Measurements from ENCODE around the gene GTF2F2.
"Not testable (repeated sequence)": the region's sequence is repeated elsewhere in the genome, so short reads cannot be mapped to it uniquely, and the experiment has no call there.

GTF2F2 gene

GRCh38 chr13:45292176-45292575 is 171.9 kb downstream of the GTF2F2 start:
- H3K27me3 ChIP-seq (ENCODE audit: control insufficient read depth, insufficient read depth, low read length), result no peaks in the 10 kb centered on the region

GRCh38 chr13:45295536-45295935 is 175.2 kb downstream of the GTF2F2 start:
- Histone ChIP-seq H3K9ac (ENCODE audit: low read length) (no peak overlapping the region), H3K4me3 (ENCODE audit: low read length) (no peak overlapping the region), H3K36me3 (ENCODE audit: control insufficient read depth, insufficient read depth, low read length) (no peaks in the 10 kb centered on the region), H3K4me1 (ENCODE audit: control insufficient read depth, insufficient read depth, low read length) (no peaks in the 10 kb centered on the region), H3K27ac (ENCODE audit: low read depth, low read length) (no peak overlapping the region), H3K27me3 (ENCODE audit: control insufficient read depth, insufficient read depth, low read length) (no peaks in the 10 kb centered on the region)

More at GRCh38 chr13:45292176-45292575, 171.9 kb downstream of the GTF2F2 start:
- Histone ChIP-seq H3K4me1 (ENCODE audit: control insufficient read depth, insufficient read depth, low read length) (no peaks in the 10 kb centered on the region), H3K9ac (ENCODE audit: low read length) (no peak overlapping the region), H3K27ac (ENCODE audit: low read depth, low read length) (no peak overlapping the region), H3K36me3 (ENCODE audit: control insufficient read depth, insufficient read depth, low read length) (peaks cover 5% of the 10 kb centered on the region), H3K4me3 (ENCODE audit: low read length) (no peak overlapping the region)

GRCh38 chr13:45296259-45296658 is 175.9 kb downstream of the GTF2F2 start:
- no peak overlapping the region for H3K9ac ChIP-seq (ENCODE audit: low read length)
- no peaks in the 10 kb centered on the region for H3K27me3 ChIP-seq (ENCODE audit: control insufficient read depth, insufficient read depth, low read length)
- H3K4me3 ChIP-seq (ENCODE audit: low read length), result no peak overlapping the region
- H3K27ac ChIP-seq (ENCODE audit: low read depth, low read length), result no peak overlapping the region
- no peaks in the 10 kb centered on the region for H3K36me3 ChIP-seq (ENCODE audit: control insufficient read depth, insufficient read depth, low read length)
- H3K4me1 ChIP-seq (ENCODE audit: control insufficient read depth, insufficient read depth, low read length), result no peaks in the 10 kb centered on the region

GRCh38 chr13:45297456-45298205 is 177.3 kb downstream of the GTF2F2 start:
- Histone ChIP-seq H3K36me3 (ENCODE audit: control insufficient read depth, insufficient read depth, low read length) (no peaks in the 10 kb centered on the region), H3K4me1 (ENCODE audit: control insufficient read depth, insufficient read depth, low read length) (no peaks in the 10 kb centered on the region), H3K4me3 (ENCODE audit: low read length) (no peak overlapping the region), H3K27ac (ENCODE audit: low read depth, low read length) (no peak overlapping the region), H3K27me3 (ENCODE audit: control insufficient read depth, insufficient read depth, low read length) (no peaks in the 10 kb centered on the region), H3K9ac (ENCODE audit: low read length) (no peak overlapping the region)

GRCh38 chr13:45298206-45298505 is 177.8 kb downstream of the GTF2F2 start:
- no peaks in the 10 kb centered on the region for H3K36me3 ChIP-seq (ENCODE audit: control insufficient read depth, insufficient read depth, low read length)
- H3K9ac ChIP-seq (ENCODE audit: low read length), result no peak overlapping the region
- no peak overlapping the region for H3K27ac ChIP-seq (ENCODE audit: low read depth, low read length)
- H3K4me1 ChIP-seq (ENCODE audit: control insufficient read depth, insufficient read depth, low read length), result no peaks in the 10 kb centered on the region
- H3K27me3 ChIP-seq (ENCODE audit: control insufficient read depth, insufficient read depth, low read length), result no peaks in the 10 kb centered on the region
- H3K4me3 ChIP-seq (ENCODE audit: low read length), result no peak overlapping the region

GRCh38 chr13:45298550-45298949 is 178.2 kb downstream of the GTF2F2 start:
- not testable (repeated sequence) for H3K4me1 ChIP-seq (ENCODE audit: control insufficient read depth, insufficient read depth, low read length); H3K9ac ChIP-seq (ENCODE audit: low read length); H3K27me3 ChIP-seq (ENCODE audit: control insufficient read depth, insufficient read depth, low read length); H3K36me3 ChIP-seq (ENCODE audit: control insufficient read depth, insufficient read depth, low read length); H3K4me3 ChIP-seq (ENCODE audit: low read length); H3K27ac ChIP-seq (ENCODE audit: low read depth, low read length)

GRCh38 chr13:45299194-45299593 is 178.9 kb downstream of the GTF2F2 start:
- H3K27ac ChIP-seq (ENCODE audit: low read depth, low read length), result no peak overlapping the region
- H3K9ac ChIP-seq (ENCODE audit: low read length), result no peak overlapping the region
- H3K36me3 ChIP-seq (ENCODE audit: control insufficient read depth, insufficient read depth, low read length), result no peaks in the 10 kb centered on the region

GRCh38 chr13:45300190-45300985 is 180.1 kb downstream of the GTF2F2 start:
- H3K27ac ChIP-seq (ENCODE audit: low read depth, low read length), result no peak overlapping the region
- H3K4me3 ChIP-seq (ENCODE audit: low read length), result no peak overlapping the region
- peaks cover 3% of the 10 kb centered on the region for H3K4me1 ChIP-seq (ENCODE audit: control insufficient read depth, insufficient read depth, low read length)
- no peaks in the 10 kb centered on the region for H3K36me3 ChIP-seq (ENCODE audit: control insufficient read depth, insufficient read depth, low read length)
- H3K27me3 ChIP-seq (ENCODE audit: control insufficient read depth, insufficient read depth, low read length), result no peaks in the 10 kb centered on the region
- H3K9ac ChIP-seq (ENCODE audit: low read length), result no peak overlapping the region

More at GRCh38 chr13:45299194-45299593, 178.9 kb downstream of the GTF2F2 start:
- Histone ChIP-seq H3K4me1 (ENCODE audit: control insufficient read depth, insufficient read depth, low read length) (no peaks in the 10 kb centered on the region), H3K27me3 (ENCODE audit: control insufficient read depth, insufficient read depth, low read length) (no peaks in the 10 kb centered on the region), H3K4me3 (ENCODE audit: low read length) (no peak overlapping the region)

- H3K27me3 ChIP-seq (ENCODE audit: control insufficient read depth, insufficient read depth, low read length), result no peaks in the 10 kb centered on the region
- no peak overlapping the region for H3K4me3 ChIP-seq (ENCODE audit: low read length)
- H3K36me3 ChIP-seq (ENCODE audit: control insufficient read depth, insufficient read depth, low read length), result no peaks in the 10 kb centered on the region
- H3K9ac ChIP-seq (ENCODE audit: low read length), result no peak overlapping the region
- H3K27ac ChIP-seq (ENCODE audit: low read depth, low read length), result no peak overlapping the region
- peaks cover 3% of the 10 kb centered on the region for H3K4me1 ChIP-seq (ENCODE audit: control insufficient read depth, insufficient read depth, low read length)
These were observed 181.0 kb downstream of the GTF2F2 start for GRCh38 chr13:45301263-45301662.

- H3K36me3 ChIP-seq (ENCODE audit: control insufficient read depth, insufficient read depth, low read length), result no peaks in the 10 kb centered on the region
These were observed 182.2 kb downstream of the GTF2F2 start for GRCh38 chr13:45302507-45302906.

GRCh38 chr13:45303026-45303425 is 182.7 kb downstream of the GTF2F2 start:
- Histone ChIP-seq H3K27me3 (ENCODE audit: control insufficient read depth, insufficient read depth, low read length) (no peaks in the 10 kb centered on the region), H3K27ac (ENCODE audit: low read depth, low read length) (no peak overlapping the region), H3K9ac (ENCODE audit: low read length) (no peak overlapping the region)

More at GRCh38 chr13:45302507-45302906, 182.2 kb downstream of the GTF2F2 start:
- Histone ChIP-seq H3K9ac (ENCODE audit: low read length) (no peak overlapping the region), H3K27ac (ENCODE audit: low read depth, low read length) (no peak overlapping the region), H3K4me3 (ENCODE audit: low read length) (no peak overlapping the region), H3K27me3 (ENCODE audit: control insufficient read depth, insufficient read depth, low read length) (no peaks in the 10 kb centered on the region), H3K4me1 (ENCODE audit: control insufficient read depth, insufficient read depth, low read length) (peaks cover 3% of the 10 kb centered on the region)

GRCh38 chr13:45303866-45304265 is 183.6 kb downstream of the GTF2F2 start:
- Histone ChIP-seq H3K4me3 (ENCODE audit: low read length) (no peak overlapping the region), H3K9ac (ENCODE audit: low read length) (no peak overlapping the region), H3K4me1 (ENCODE audit: control insufficient read depth, insufficient read depth, low read length) (peaks cover 3% of the 10 kb centered on the region), H3K27ac (ENCODE audit: low read depth, low read length) (no peak overlapping the region), H3K36me3 (ENCODE audit: control insufficient read depth, insufficient read depth, low read length) (no peaks in the 10 kb centered on the region), H3K27me3 (ENCODE audit: control insufficient read depth, insufficient read depth, low read length) (no peaks in the 10 kb centered on the region)

More at GRCh38 chr13:45303026-45303425, 182.7 kb downstream of the GTF2F2 start:
- no peak overlapping the region for H3K4me3 ChIP-seq (ENCODE audit: low read length)
- peaks cover 3% of the 10 kb centered on the region for H3K4me1 ChIP-seq (ENCODE audit: control insufficient read depth, insufficient read depth, low read length)
- H3K36me3 ChIP-seq (ENCODE audit: control insufficient read depth, insufficient read depth, low read length), result no peaks in the 10 kb centered on the region
